Hepatocyte (in vitro differentiated cells): ENCODE data around the gene TOP2A. TPM values are rescaled to one million over a fixed set of nuclear protein-coding genes. Genes with fewer than 3 reads are reported as not detected.

Experiments
- DNase-seq: peaks from one replicate; pipeline ENCODE4 v3.0.0-alpha.2; 2016; ENCODE audit warnings: low spot score
- H2AFZ ChIP-seq: fragments of 200-600 bp; sonication (generic); 2 replicates; pipeline ENCODE4 v1.6.0; 2016; ENCODE audit warnings: antibody characterized with exemption, mild to moderate bottlenecking
- H3K27ac ChIP-seq: fragments of 200-600 bp; sonication (generic); 2 replicates; pipeline ENCODE4 v1.5.1; 2016; ENCODE audit warnings: mild to moderate bottlenecking
- H3K27me3 ChIP-seq: fragments of 200-600 bp; sonication (generic); 2 replicates; pipeline ENCODE4 v1.6.1; 2016
- H3K36me3 ChIP-seq: fragments of 200-600 bp; sonication (generic); replicated peaks from 2 replicates; pipeline ENCODE4 v1.5.1; 2016; ENCODE audit warnings: low read depth; ENCODE audit not compliant: insufficient read depth
- H3K4me1 ChIP-seq: fragments of 200-600 bp; sonication (generic); 2 replicates; pipeline ENCODE4 v1.5.1; 2016; ENCODE audit warnings: mild to moderate bottlenecking, moderate library complexity; ENCODE audit not compliant: insufficient read depth
- H3K4me2 ChIP-seq: fragments of 200-600 bp; sonication (generic); 2 replicates; pipeline ENCODE4 v1.6.0; 2016
- H3K4me3 ChIP-seq: fragments of 200-600 bp; sonication (generic); 2 replicates; pipeline ENCODE4 v1.5.1; 2016; ENCODE audit warnings: mild to moderate bottlenecking
- H3K79me2 ChIP-seq: fragments of 200-600 bp; sonication (generic); 2 replicates; pipeline ENCODE4 v1.6.0; 2017; ENCODE audit warnings: mild to moderate bottlenecking
- H3K9me2 ChIP-seq: fragments of 200-600 bp; sonication (generic); replicated peaks from 2 replicates; pipeline ENCODE4 v1.6.0; 2017; ENCODE audit warnings: mild to moderate bottlenecking; ENCODE audit not compliant: insufficient read depth
- H3K9me3 ChIP-seq: fragments of 200-600 bp; sonication (generic); 2 replicates; pipeline ENCODE4 v1.5.1; 2016; ENCODE audit warnings: low read depth, mild to moderate bottlenecking
- H4K20me1 ChIP-seq: fragments of 200-600 bp; sonication (generic); 2 replicates; pipeline ENCODE4 v1.6.0; 2016; ENCODE audit warnings: mild to moderate bottlenecking; ENCODE audit not compliant: insufficient read depth, poor library complexity, severe bottlenecking
- EZH2 ChIP-seq: fragments of 200-600 bp; sonication (generic); IDR thresholded peaks from 2 replicates; pipeline ENCODE4 v1.6.1; 2016; ENCODE audit warnings: antibody characterized with exemption, mild to moderate bottlenecking, borderline replicate concordance
- EZH2phosphoT487 ChIP-seq: fragments of 200-600 bp; sonication (generic); IDR thresholded peaks from one replicate; pipeline ENCODE4 v1.6.1; 2018; ENCODE audit warnings: antibody characterized with exemption, mild to moderate bottlenecking, low read depth, moderate library complexity; ENCODE audit not compliant: unreplicated experiment, severe bottlenecking
- WGBS: methylation state at CpG from one replicate; pipeline ENCODE4 v1.1.6; 2016; ENCODE audit warnings: low lambda C conversion rate; ENCODE audit errors: missing lambda C conversion rate; 5-methylcytosine and 5-hydroxymethylcytosine counted together
- polyA plus RNA-seq: library from polyadenylated mRNA; unstranded; fragments of >200 nt; fragmentation: Nextera tagmentation; extraction: Ambion mirVana; gene quantifications from 2 replicates; pipeline ENCODE4 v1.2.1, GENCODE V29; 2016
- total RNA-seq: library from RNA; depleted of rRNA; stranded (reverse); fragments of >200 nt; gene quantifications from 2 replicates; pipeline ENCODE4 v1.2.3, GENCODE V29; 2014
- TF ChIP-seq, protein P1 (sequence below): fragments of 200-600 bp; sonication (generic); IDR thresholded peaks from 2 replicates; pipeline ENCODE4 v1.5.1; 2016; ENCODE audit warnings: antibody characterized with exemption, mild to moderate bottlenecking; ENCODE audit not compliant: poor library complexity

The TOP2A gene
- total and polyA plus RNA-seq, 2 experiments from 2014 or later, result 21.3 to 37.4 TPM

DNA sequence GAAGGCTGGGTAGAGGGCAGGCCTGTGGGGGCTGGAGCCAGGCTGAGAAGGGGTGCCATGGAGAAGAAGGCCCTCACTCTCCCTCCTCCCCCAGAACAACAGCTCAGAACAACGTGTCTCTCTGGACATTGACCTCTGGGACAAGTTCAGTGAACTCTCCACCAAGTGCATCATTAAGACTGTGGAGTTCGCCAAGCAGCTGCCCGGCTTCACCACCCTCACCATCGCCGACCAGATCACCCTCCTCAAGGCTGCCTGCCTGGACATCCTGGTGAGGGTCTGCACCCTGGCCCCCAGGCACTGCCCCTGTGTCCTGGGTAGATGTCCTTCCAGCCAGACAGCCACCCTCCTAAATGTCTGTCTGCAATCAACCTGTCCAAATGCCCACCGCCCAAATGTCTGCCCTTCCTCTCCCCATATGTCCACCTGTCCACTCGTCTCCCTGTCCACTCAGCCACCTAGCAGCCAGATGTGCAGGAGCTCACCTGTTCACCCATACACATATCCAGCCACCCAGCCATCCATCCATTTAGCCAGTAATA lies 65.4 kb downstream of the TOP2A start:
- H3K4me2 ChIP-seq, result no peak overlapping the region
- 86% methylated on average over 7 of the region's 7 CpGs for WGBS
- peaks cover 24% of the 10 kb centered on the region for H4K20me1 ChIP-seq
- no peaks in the 10 kb centered on the region for H3K9me3 ChIP-seq
- no peak for DNase-seq
- TF ChIP-seq, protein P1, sequence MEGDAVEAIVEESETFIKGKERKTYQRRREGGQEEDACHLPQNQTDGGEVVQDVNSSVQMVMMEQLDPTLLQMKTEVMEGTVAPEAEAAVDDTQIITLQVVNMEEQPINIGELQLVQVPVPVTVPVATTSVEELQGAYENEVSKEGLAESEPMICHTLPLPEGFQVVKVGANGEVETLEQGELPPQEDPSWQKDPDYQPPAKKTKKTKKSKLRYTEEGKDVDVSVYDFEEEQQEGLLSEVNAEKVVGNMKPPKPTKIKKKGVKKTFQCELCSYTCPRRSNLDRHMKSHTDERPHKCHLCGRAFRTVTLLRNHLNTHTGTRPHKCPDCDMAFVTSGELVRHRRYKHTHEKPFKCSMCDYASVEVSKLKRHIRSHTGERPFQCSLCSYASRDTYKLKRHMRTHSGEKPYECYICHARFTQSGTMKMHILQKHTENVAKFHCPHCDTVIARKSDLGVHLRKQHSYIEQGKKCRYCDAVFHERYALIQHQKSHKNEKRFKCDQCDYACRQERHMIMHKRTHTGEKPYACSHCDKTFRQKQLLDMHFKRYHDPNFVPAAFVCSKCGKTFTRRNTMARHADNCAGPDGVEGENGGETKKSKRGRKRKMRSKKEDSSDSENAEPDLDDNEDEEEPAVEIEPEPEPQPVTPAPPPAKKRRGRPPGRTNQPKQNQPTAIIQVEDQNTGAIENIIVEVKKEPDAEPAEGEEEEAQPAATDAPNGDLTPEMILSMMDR, result no peak
- no peak for TF ChIP-seq EZH2
- TF ChIP-seq EZH2phosphoT487, result no peak
- no peak overlapping the region for H3K4me3 ChIP-seq
- no peak overlapping the region for H2AFZ ChIP-seq
- peaks cover 38% of the 10 kb centered on the region for H3K79me2 ChIP-seq
- no peak overlapping the region for H3K27ac ChIP-seq
- no peaks in the 10 kb centered on the region for H3K27me3 ChIP-seq
- H3K4me1 ChIP-seq, result peaks cover 51% of the 10 kb centered on the region
- H3K36me3 ChIP-seq, result no peaks in the 10 kb centered on the region
- H3K9me2 ChIP-seq, result no peaks in the 10 kb centered on the region

DNA sequence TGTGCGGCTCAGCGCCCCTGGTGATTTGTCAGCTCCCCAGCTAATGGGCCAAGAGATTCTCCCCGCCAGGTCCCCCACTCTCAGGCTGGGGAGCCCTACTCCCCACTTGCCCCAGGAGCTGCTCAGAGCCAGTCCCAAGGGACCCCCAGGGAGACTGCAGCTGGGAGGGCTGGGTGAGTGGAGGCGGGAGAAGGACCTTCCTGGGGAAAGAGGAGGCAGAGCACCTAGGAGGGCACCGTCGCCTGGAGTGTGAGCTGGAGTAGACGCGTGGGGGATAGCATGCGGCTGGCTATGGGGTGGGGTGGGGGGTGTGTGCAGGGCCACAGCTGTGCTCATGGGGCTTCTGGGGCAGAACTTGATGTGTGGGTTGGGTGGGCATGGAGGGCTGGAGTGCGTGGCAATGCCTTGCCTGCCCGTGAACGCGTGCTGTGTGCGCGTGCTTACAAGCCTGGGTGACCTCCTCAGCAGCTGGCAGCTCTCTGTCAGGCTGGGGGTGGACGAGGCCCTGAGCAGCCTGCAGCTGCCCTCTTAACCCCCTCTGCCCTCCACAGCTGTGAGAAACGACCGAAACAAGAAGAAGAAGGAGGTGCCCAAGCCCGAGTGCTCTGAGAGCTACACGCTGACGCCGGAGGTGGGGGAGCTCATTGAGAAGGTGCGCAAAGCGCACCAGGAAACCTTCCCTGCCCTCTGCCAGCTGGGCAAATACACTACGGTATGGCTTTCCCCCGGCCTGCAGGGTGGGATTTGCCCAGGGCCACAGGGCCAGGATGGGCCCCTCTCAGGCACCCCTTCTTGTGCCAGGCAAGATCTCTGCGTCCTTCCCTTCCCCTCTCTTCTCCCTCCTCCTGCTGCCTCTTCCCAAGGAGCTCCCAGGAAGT lies 66.1 kb downstream of the TOP2A start:
- peaks cover 45% of the 10 kb centered on the region for H3K79me2 ChIP-seq
- H4K20me1 ChIP-seq, result peaks cover 31% of the 10 kb centered on the region
- no peak overlapping the region for H3K4me2 ChIP-seq
- no peaks in the 10 kb centered on the region for H3K27me3 ChIP-seq
- peak; percentile 5 for DNase-seq
- no peak overlapping the region for H3K27ac ChIP-seq
- no peaks in the 10 kb centered on the region for H3K36me3 ChIP-seq
- peaks cover 59% of the 10 kb centered on the region for H3K4me1 ChIP-seq
- no peaks in the 10 kb centered on the region for H3K9me3 ChIP-seq
- H3K9me2 ChIP-seq, result no peaks in the 10 kb centered on the region
- 83% methylated on average over 24 of the region's 27 CpGs for WGBS
- H3K4me3 ChIP-seq, result no peak overlapping the region
- H2AFZ ChIP-seq, result no peak overlapping the region
- TF ChIP-seq, protein P1, result no peak
- TF ChIP-seq EZH2 (no peak), EZH2phosphoT487 (no peak)

DNA sequence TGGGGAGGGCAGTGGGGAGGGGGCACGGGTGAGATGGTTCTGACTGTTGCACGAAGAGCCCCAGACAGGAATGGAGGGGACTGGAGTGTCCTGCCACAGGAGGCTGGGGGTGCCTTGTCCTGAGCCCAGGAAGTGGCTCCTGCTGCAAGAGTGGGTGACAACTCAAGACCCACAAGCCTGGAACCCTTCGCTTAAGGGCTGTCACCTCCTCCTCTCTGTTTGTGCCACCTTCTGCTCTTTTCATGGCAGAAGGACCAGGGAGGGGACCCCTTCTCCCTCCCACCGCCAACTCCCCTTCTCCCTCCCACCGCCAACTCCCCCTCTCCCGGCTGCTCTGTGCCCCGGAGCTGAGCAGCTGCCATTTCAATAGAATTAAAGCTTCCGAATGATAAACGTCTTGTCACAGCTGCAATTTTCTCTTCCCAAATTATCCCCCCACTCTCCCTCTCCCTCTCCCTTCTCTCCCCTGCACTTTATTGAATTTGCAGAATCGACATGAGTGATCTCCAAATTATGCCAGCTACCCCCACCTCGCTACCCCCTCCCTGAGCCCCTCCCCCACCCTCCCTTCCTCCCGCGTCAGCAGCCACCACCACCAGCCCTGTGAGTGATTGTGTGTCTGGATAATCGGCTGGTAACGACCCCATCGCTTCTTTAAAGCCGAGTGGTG lies 66.9 kb downstream of the TOP2A start:
- no peaks in the 10 kb centered on the region for H3K27me3 ChIP-seq
- no peak overlapping the region for H2AFZ ChIP-seq
- peak overlapping the region; percentile 48 for H3K4me2 ChIP-seq
- H3K9me3 ChIP-seq, result no peaks in the 10 kb centered on the region
- peaks cover 53% of the 10 kb centered on the region for H3K79me2 ChIP-seq
- peak; percentile 3 for DNase-seq
- peaks cover 37% of the 10 kb centered on the region for H4K20me1 ChIP-seq
- H3K4me1 ChIP-seq, result peaks cover 66% of the 10 kb centered on the region
- H3K27ac ChIP-seq, result peak overlapping the region; percentile 55
- TF ChIP-seq EZH2phosphoT487 (no peak), EZH2 (no peak)
- TF ChIP-seq, protein P1, result no peak
- no peak overlapping the region for H3K4me3 ChIP-seq
- 36% methylated on average over 12 of the region's 17 CpGs for WGBS
- H3K36me3 ChIP-seq, result no peaks in the 10 kb centered on the region
- H3K9me2 ChIP-seq, result no peaks in the 10 kb centered on the region
